ENCODE data around the gene TSPAN9.

TSPAN9 gene

DNA sequence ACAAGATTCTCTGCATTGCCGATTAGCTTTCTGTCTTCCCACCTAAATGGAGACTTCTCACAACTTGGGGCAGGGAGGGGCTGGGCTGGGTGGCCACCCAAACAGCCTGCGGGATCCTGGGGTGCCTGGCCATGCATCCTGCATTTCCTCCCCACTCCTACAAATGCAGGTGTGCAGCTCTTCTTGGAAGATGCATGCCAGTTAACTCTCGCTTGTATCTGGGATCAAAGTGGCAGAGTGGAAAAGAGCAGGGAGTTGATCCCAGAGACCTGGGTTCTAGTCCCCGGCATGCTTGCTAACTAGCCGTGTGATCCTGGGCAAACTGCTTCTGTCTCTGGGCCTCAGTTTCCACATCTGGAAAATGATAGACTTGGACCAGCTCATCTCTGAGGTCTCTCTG, 136.6 kb downstream of the TSPAN9 start:
- no peak for DNase-seq

DNA sequence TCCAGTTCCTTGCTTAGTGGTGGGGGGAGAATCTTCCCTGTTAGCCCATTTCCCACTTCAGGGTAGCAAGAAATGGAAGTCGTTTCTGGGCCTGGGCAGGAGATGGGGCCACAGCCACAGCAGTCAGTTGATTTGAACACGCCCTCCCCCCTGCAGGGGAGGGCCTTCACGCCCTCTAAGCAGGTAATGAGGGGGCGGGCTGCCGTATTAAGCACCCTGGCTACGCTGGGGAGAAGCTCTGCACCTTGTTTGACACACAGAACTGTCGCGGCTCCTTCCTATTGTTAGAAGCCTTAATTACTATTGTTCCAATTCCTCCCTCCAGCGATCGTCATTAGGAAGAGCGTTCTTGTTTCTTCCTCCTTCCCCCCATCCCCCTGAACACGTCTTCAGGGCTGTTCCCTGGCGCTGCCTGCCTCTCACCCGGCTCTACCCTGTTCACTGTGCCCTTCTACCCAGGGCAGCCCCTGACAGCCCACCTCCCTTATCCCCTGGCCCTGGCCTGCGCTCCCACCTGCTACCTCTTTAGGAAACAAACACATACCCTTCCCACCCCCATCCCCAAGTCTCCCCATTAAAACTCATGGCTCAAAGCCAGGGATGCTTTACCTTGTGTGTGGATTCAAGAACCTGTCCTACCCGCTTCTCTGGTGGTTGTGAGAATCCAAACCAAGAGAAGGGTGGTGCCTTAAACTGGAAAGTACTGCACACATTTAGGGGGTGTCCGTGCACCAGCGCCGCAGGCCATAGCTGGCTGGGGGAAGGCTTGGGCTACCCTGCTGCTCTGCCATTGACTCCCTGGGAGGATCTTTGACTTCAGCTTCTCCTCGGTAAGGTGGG, 137.6 kb downstream of the TSPAN9 start:
- no peak for DNase-seq

DNA sequence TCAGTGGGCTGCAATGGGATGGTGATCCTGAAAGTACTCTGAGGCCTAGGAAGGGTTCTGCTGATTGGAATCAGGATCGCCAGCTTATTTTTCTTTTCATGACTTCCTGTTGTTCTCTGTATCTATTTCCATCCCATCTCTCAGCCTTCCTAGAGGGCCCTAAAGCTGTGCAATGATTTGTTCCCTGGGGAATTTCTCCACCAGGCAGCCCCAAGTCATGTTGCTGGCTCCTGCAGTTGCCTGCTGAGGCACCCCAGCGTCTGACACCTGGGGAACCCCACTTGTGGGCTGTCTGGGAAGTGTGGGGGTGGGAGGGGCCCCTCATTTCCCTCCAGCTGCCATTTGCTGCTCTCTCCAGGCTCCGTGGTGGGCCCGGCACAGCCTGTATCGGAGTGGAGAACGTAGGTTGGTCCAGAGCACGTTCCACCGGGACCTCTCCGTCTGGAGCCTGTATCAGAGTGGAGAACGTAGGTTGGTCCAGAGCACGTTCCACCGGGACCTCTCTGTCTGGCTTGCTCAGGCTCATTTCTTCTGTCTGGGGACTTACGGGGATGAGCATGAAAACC, 138.3 kb downstream of the TSPAN9 start:
- no peak for DNase-seq

DNA sequence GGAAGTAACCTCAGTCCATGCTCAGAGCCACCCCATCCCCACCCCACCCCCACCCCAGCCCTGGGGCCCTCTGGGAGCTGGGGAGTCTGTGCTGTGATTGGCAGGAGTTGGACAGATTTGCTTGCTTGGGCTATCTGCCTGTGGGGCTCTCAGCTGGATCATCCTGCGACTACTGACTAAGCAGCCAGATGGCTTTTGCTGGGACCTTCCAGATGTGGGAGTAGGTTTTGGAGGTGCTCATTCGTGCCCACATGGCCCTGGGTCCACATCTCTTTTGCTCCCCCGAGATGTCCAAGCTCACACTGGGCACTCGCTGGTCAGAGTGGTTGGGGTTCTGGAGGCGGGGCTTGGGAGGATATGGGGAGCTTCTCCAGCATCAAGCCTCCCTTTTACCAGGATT, 138.9 kb downstream of the TSPAN9 start:
- no peak for DNase-seq

DNA sequence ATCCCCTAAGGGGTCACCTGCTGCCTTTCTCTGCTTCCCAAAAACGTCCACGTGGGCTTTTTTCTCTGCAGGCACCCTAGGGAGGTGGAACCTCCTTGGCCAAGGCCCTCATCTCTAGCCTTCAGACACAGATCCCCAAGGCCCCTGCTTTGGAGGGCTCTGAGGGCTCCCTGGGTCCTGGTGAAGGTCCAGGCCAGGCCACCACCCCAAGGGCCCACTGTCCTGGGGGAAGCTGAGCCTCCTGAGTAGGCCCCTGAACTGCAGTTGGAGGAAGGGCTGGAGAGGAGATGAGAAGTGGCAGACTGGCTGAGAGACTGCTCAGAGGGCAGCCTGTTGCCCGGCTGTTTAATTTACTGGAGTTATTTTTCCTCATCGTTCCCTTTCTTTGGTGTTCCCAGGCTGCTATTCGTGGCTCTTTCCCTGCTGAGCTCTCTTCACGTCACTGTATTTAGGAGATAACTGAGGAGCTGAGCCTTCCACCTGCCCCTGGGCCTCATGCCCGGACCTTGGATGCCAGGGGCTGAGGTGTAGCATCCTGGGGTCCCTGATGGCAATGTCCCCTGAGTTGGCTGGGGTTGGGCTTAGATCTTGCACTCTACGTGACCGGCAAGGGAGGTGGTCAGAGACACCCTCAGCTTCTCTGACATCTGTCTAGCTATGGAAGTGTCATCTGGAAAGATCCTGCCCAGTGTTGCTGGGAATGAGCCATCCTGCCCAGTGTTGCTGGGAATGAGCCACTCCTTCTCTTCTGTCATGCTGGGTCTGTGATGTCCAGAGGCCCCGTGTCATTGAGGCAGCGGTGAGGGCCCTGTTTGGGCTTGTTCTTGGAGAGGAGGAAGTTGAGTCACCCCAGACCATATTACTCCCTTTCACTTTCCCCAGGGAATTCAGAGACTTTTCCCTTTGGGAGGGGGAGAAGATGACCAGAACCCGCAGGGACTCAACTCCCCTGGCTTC, 139.8 kb downstream of the TSPAN9 start:
- DNase-seq, result no peak

DNA sequence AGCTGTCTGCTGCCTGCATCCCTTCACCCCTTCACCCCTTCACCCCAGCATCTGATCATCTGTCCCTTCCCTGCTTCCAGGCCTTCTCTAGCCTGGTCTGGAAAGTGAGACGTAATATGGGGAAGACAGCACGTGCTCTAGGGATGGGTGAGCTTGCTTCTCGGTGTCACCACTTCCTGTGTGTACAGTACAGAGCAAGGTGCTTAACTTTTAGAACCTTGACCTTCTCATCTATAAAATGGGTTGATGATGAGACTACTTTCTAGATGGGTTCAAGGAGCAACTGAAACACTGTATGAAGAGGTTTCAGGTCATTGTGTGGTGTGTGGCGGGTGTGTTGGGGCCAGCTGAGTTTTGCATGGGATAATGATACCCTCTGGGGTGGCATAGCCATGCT, 140.5 kb downstream of the TSPAN9 start:
- DNase-seq, result no peak

DNA sequence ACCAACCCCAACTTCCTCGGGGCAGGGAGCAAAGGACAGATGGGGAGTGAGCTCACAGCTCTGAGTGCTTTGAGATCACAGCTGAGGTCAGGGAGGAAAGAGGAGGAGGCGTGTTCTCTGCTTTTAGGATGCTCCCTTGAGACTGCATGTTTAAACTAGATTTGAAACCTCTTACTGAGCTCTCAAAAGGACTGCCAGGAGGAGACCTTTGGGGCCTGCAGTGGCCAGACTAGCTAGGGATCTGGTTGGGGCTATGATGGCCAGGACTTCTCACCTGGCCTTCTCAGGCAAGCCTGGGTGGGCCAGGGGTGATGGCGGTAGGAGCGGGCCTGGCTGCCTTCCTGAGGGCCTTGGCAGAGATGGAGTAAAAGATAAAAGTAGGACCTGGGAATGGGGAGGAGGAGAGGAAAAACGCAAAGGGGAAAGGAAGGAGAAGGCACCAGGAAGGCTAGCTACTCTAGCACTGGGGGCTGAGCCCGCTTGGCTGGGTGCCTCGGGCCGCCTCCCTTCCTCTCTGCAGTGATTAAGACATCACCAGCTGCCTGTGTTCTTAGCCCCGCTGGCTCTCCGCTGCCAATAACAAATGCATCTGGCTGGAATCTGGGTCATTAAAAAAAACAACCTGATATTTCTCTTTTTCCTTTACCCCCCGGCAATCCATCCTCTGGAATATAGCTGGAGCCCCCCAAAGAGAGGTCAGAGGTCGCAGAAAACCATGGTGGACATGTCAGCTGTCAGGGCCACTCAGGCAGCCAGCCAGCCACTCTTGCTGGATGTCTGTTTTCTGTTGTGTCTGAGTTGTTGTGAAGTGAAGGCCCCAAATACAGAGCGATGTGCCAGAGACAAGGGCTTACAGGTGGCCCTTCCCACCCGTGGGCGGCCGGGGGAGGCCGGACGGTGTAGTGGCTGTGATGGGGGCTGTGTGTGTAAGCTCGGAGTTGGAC, 141.3 kb downstream of the TSPAN9 start:
- no peak for DNase-seq

DNA sequence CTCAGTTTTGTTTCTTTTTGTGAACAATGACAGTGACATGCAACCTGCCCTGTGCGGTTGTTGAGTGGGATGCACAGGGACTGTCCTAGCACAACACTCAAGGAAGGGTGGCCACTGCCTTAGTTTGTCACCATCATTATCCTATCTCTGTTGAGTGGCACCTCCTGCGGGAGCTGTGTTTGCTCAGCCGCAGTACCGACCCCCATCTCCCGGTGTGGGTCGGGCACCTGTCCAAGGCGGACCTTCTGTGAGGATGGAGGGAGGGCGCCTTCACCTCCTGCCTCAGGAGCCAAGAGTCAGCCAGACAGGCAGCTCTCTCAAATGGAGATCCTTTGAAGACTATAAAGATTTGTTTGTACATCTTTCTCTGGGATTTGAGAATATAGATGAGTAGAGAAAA, 142.1 kb downstream of the TSPAN9 start:
- DNase-seq, result no peak

DNA sequence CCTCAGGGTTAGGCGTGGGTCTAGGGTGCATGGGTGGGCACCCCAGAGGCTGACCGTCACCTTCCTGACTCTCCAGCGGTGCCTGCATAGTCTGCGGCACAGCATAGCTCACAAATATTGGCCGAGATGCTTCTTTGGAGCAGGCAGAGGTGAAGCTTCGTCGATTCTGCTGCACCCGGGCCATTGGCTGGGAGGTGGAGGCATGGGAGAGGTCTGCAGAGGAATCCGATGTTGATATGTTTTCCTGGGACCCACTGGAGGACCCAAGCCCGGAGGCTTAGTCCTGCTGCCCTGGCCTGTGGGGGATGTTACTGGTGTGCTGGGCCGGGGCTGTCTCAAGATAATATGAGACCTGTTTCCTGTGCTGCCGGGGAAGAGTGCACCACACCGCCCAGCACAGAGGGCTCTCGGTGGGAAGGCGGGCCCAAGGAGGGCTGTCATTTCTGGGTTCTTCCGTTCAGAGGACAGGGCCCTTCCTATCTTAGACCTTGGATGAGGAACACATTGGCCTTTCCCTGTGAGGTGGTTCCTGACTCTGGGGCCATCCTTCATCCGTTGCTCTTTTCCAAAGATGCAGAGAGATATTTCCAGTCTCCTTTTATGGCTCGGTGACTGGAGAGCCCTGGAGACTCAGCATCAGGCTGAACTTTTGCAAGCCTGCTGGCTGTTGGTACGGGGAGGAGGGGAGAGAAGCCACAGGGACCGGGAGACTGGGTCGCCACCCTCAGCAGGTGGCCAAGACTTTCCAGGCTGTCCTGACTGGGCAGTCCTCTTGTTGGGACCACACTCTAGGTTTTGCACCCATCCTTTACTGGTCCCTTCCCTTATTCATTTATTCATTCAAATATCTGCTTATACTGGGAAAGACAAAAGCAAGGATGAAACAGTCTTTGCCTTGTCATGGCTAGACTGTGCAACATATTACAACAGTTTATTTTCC, 143.5 kb downstream of the TSPAN9 start:
- no peak for DNase-seq

DNA sequence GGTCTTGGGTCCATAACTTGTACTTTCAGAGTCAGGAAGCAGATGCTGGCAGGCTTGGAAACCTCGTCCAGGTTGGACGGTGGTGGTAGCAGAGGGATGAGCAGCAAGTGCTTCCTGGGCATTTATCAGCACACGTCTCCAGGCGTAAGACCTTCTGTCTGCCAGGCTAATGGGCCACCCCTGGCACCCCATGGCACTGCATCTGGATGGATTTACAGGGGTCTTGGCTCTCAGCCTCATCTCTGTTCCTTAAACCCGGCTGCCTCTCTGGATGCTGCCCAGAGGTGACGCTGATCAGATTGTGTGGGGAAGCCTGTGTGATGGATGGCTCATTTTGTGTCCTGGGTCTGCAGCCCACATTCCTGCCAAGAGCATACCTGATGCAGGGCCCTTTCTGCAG, 145.1 kb downstream of the TSPAN9 start:
- no peak for DNase-seq

DNA sequence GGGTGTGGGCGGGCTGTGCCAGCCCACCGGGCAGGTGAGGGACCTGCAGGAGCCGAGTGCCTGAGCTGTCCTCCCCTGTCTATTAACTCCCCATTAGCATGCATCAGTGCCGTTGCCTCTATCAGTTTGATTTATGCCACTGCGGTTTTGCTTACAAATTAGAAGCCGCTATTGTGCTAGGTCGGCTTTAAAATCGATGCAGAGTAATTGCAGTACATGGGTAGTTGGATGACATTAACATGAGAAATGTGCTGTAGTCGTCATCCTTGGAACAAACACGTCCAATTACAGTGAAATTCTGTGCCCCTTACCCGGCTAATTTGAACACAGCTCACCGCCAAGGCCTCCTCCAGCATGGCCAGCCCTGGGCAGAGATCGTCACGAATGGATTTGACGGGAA, 145.8 kb downstream of the TSPAN9 start:
- no peak for DNase-seq

DNA sequence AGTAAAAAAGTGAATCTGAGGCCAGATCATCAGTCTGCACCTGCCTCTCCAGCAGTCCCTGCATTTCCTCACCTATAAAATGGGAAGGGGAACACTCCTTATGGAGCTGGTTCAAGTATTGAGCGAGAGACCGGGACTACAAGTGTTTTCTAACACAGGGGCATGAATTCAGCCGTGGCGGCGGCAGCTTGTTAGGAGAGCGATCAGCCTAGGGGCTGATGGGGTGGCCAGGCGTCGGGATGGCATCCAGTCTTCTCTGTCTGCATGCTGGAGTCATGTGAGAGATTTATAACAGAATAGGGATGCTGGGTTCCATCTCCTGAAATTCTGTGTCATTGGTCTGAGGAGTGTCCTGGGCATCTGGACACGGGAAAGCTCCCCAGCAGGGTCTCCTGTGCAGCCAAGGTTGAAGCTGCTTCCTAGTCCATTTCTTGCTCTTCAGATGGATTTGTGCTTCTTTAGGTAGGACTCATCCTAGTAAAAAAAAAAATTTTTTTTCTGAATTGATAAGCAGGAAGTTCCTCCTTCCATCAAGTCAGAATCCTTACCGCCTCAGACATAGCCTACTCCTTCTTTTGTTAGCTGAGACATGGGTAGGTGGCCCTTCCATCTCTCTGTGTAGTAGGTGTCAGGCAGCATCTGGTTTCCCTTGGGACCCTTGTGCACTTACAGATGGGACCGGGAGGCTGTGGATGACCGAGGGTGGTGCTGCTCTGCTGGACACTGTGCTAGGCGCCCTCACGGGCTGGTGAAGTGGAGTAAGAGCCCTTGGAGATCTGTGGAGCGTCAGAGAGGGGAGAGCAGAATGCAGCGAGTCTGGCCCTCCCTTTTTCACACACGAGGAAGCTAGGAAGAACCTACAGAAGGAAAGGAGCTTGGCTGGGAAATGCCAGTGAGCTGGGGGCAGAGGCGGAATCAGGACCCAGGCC, 146.7 kb downstream of the TSPAN9 start:
- no peak for DNase-seq

DNA sequence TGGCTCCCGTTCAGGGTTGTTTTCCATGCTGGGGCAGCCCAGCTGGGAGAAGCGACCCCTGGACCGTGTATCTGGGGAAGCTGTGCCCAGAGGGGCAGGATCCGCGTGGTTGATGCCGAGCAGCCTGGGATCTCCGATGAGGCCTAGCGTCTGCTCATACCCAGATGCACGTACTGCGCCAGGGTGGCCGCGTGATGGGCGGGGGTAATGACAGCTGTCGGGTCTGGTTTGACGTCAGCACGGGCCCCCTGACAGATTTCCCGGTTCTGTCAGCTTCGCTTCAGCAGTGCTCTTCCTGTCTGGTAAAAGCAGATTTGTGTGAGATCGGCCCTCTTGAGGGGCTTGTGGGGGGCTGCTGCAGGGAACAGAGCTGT, 147.3 kb downstream of the TSPAN9 start:
- no peak for DNase-seq

DNA sequence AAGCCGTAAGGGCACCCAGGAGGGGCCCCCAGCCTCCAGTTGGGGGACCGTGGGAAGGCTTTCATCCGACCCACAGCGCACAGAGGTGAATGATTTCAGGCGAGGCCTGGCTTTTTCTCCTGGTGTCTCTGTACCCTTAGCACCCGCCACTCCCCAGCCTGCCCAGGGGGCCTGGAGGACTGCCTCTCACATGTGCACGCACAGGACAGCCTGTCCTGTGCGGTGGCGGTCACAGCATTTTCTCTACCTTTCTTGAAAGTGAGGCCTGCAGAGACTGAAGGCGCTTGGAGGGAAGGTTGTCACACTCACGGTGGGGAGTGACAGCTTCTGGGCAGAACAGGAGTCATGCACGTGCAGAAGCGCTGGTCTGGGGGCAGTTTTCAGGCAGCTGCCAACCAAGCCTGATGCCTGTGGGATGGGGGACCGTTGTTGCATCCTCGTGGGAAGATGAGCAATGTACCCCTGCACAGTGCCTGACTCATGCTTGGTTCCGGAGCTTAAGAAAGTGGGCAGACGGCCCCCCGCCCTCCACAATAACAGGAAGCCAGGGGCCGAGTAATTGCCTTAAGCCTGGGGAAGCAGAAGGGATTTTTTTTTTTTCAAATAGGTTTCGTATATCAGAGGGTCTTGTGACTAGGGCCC, 148.1 kb downstream of the TSPAN9 start:
- no peak for DNase-seq

DNA sequence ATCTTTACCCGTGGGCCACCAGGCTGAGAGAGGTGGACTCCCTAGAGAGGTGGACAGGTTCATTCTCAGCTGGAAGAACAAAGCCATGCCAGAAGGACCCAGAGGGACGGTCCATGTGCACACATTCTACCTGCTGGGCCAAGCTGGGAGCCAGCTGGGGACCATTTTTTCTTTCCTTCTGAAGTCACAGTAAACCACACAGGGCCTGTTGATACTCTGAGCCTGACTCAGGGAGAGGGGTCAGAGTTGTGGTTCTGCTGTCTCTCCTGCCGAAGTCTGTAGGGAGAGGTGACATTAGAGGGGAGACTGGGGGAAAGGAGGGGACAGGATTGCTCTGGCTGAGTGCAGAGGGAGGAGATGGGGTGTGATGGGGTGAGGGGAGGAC, 148.6 kb downstream of the TSPAN9 start:
- no peak for DNase-seq

DNA sequence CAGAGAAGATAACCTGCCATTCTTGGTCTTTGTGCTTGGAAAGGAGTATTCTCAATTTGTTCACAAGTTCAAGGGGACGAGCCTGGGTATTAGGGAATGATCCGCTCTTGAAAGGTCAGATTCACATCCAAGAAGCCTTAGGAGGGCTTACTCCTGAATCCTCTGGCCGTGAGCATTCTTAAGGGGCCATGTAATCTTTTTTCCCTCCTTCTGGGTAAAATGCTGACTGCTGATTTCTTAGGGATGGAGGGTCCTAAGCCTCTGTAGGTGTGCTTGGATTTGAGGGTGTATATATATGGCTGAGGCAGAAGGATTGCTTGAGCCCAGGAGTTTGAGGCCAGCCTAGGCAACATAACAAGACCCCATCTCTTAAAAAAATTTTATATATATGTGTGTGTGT, 149.1 kb downstream of the TSPAN9 start:
- no peak for DNase-seq

DNA sequence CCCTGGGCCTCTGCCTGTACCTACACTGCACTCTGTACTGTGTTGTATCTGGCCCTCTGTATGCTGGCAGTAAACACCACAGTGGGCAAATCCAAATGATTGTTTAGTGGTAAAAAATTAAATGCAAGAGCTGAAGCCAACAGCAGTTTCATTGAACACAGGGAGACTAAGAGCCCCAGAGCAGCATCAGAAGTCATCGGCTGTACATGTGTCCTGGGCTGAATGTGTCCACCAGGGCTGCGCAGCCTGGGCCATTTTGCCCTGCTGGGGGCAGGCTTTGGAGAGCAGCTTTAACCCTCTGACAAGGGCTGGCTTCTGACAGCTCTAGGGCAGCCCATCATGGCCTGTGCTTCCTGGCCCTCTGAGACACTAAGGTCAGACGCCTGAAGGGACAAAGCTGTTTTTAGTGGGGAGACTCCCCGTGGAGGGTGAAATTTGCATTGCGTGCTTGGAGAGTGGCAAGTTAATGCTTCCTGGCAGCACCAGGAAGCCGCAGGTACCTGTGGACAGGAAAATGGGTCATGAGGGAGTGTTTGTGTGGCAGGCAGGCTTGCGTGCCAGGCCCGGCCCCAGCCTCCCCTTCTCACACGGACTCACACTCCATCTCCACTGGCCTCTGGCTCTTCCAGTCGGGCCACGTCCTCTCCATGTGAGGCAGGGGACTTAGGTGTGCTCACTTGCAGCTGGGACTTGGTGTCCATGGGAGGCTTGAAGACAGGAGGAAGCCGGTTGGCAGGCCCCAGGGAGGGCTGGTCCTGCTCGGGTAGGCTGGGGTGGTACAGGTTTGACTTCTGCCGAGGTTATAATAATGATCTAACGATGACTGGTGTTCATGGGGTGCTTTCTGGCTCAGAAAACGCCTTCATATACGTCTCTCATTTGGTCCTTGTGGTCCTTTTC, 150.1 kb downstream of the TSPAN9 start:
- no peak for DNase-seq

DNA sequence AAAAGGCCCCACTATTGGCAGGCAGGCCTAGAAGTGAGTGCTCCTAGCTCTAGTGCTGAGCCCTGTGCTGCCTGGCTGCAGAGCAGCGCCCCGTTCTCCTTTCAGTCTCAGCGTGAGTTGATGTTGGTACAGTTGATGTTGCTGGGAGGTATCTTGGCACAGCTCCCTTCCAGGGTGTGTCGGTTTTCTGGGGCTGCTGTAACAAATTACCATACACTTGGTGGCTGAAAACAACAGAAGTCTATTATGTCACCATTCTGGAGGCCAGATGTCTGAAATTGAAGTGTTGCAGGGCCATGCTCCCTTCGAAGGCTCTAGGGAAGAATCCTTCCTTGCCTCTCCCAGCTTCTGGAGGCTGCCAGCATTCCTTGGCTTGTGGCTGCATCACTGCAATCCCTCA, 151.4 kb downstream of the TSPAN9 start:
- DNase-seq, result no peak

DNA sequence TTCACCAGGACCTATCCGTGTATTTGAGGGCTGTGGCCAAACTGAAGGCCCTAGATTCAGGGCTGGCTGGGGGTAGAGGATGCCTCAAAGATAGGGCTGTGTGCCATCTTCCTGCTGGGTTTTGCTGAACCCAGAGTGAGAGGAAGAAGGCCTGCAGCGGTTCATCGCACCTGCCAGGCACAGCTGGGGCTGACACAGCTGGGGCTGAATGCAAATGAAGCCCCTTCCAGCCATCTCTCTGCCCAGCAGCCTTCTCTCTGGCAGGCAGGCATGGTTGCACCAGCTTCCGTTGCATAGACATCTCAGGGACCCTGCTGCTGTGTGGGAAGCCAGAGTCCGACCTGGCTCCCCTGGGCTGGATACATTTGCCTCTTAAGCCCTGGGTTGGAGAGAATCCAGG, 152.4 kb downstream of the TSPAN9 start:
- no peak for DNase-seq

All from T-helper 2 cell (primary cell).